HG03558 (cell line): ENCODE data around the gene ELK4.

Source experiments
- ATAC-seq: cut with Tn5 transposase; IDR thresholded peaks from one replicate; pipeline ENCODE4 v1.9.1; 2021; ENCODE audit warnings: moderate number of reproducible peaks; ENCODE audit not compliant: unreplicated experiment; ENCODE audit errors: extremely low read depth

ELK4 gene

GRCh38 chr1:205631010-205631767 lies 622 bp downstream of the ELK4 start:
- ATAC-seq: peak; percentile 38

GRCh38 chr1:205630651-205631009 lies 1.2 kb downstream of the ELK4 start:
- no peak for ATAC-seq

GRCh38 chr1:205630241-205630640 lies 1.6 kb downstream of the ELK4 start:
- no peak for ATAC-seq

GRCh38 chr1:205629751-205630150 lies 2.1 kb downstream of the ELK4 start:
- ATAC-seq: no peak

GRCh38 chr1:205627956-205628355 lies 3.9 kb downstream of the ELK4 start:
- ATAC-seq: no peak

- no peak for ATAC-seq
Observed at GRCh38 chr1:205626216-205626615, 5.6 kb downstream of the ELK4 start.

GRCh38 chr1:205623646-205624045 lies 8.2 kb downstream of the ELK4 start:
- no peak for ATAC-seq

GRCh38 chr1:205620269-205620668 lies 11.5 kb downstream of the ELK4 start:
- ATAC-seq: no peak

GRCh38 chr1:205619376-205619775 lies 12.4 kb downstream of the ELK4 start:
- no peak for ATAC-seq

- no peak for ATAC-seq
Observed at GRCh38 chr1:205616563-205617293, 15.1 kb downstream of the ELK4 start.

GRCh38 chr1:205615789-205616188 lies 16.0 kb downstream of the ELK4 start:
- no peak for ATAC-seq

- ATAC-seq: no peak
Observed at GRCh38 chr1:205613854-205614412, 17.9 kb downstream of the ELK4 start.

GRCh38 chr1:205612556-205612955 lies 19.3 kb downstream of the ELK4 start:
- no peak for ATAC-seq

- no peak for ATAC-seq
Observed at GRCh38 chr1:205612104-205612503, 19.7 kb downstream of the ELK4 start.

GRCh38 chr1:205610901-205611466 lies 20.8 kb downstream of the ELK4 start:
- ATAC-seq: no peak

- ATAC-seq: no peak
Observed at GRCh38 chr1:205610036-205610435, 21.8 kb downstream of the ELK4 start.

GRCh38 chr1:205604825-205605505 lies 26.8 kb downstream of the ELK4 start:
- no peak for ATAC-seq

- no peak for ATAC-seq
Observed at GRCh38 chr1:205604059-205604458, 27.8 kb downstream of the ELK4 start.

- no peak for ATAC-seq
Observed at GRCh38 chr1:205601205-205601604, 30.6 kb downstream of the ELK4 start.

GRCh38 chr1:205600085-205600484 lies 31.7 kb downstream of the ELK4 start:
- ATAC-seq: peak; percentile 69

- no peak for ATAC-seq
Observed at GRCh38 chr1:205599669-205600042, 32.2 kb downstream of the ELK4 start.
